ENCODE data around the gene XRN2. TPM values are rescaled to one million over a fixed set of nuclear protein-coding genes. Genes with fewer than 3 reads are reported as not detected.

XRN2 gene
- total and polyA plus RNA-seq, 2 donors from 2014 or later, result 22.6 to 60.9 TPM

DNA sequence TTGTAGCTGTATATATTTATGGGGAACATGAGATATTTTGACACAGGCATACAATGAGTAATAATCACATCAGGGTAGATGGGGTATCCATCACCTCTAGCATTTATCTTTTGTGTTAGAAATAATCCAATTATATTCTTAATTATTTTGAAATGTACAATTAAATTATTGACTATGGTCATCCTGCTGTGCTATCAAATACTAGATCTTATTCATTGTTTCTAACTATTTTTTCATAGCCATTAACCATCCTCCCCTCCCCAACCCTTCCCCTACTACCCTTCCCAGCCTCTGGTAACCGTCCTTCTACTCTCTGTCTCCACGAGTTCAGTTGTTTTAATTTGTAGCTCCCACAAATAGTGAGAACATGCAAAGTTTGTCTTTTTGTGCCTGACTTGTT lies 65.7 kb downstream of the XRN2 start:
- H3K9me3 ChIP-seq (ENCODE audit: control insufficient read depth in 2 of 3, insufficient read depth in 1 of 3, low read length in 3 of 3), result no peaks in the 10 kb centered on the region
- TF ChIP-seq, protein P1, sequence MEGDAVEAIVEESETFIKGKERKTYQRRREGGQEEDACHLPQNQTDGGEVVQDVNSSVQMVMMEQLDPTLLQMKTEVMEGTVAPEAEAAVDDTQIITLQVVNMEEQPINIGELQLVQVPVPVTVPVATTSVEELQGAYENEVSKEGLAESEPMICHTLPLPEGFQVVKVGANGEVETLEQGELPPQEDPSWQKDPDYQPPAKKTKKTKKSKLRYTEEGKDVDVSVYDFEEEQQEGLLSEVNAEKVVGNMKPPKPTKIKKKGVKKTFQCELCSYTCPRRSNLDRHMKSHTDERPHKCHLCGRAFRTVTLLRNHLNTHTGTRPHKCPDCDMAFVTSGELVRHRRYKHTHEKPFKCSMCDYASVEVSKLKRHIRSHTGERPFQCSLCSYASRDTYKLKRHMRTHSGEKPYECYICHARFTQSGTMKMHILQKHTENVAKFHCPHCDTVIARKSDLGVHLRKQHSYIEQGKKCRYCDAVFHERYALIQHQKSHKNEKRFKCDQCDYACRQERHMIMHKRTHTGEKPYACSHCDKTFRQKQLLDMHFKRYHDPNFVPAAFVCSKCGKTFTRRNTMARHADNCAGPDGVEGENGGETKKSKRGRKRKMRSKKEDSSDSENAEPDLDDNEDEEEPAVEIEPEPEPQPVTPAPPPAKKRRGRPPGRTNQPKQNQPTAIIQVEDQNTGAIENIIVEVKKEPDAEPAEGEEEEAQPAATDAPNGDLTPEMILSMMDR (IDR thresholded peaks at IDR 0.05; ENCODE audit: borderline replicate concordance, extremely low read depth, insufficient read depth), result no peak
- H3K36me3 ChIP-seq (ENCODE audit: control insufficient read depth in 2 of 3, insufficient read depth in 3 of 3, low read length in 3 of 3), result peaks cover 0 to 5% (median 5%) of the 10 kb centered on the region in 3 donors

DNA sequence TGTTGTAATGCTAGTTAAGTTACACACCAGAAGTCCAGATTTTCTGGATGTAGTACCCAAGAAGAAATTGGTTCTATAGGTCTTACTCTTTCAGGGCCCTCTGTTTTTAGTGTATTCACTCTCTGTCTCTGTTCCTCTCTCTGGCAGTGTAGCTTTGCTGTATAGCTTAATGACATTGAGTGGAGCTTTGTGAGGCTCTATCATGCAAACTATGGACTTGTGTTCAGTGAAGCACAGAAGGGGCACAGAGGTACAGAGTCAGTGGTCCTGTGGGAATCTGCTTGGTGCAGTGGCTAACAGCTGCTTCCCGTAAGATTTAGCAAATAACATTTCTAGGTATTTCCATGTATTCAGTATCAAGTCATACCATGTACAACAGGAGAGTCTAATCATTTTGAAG lies 68.1 kb downstream of the XRN2 start:
- Histone ChIP-seq H3K9me3 (ENCODE audit: control insufficient read depth in 2 of 3, insufficient read depth in 1 of 3, low read length in 3 of 3) (no peaks in the 10 kb centered on the region), H3K27me3 (ENCODE audit: control insufficient read depth, insufficient read depth, low read length) (no peaks in the 10 kb centered on the region), H3K36me3 (ENCODE audit: control insufficient read depth in 2 of 3, insufficient read depth in 3 of 3, low read length in 3 of 3) (peaks cover 0 to 5% (median 4%) of the 10 kb centered on the region in 3 donors), H3K4me3 (ENCODE audit: low read length in 3 of 3) (no peak overlapping the region), H3K9ac (ENCODE audit: low read length in 3 of 3) (no peak overlapping the region), H3K4me1 (ENCODE audit: control insufficient read depth in 2 of 3, insufficient read depth in 2 of 3, low read depth in 1 of 3, low read length in 3 of 3) (no peaks in the 10 kb centered on the region), H3K27ac (ENCODE audit: low read depth in 2 of 2, low read length in 2 of 2) (no peak overlapping the region)
- no peak for DNase-seq
- intact Hi-C loops (cut with DNase I), result no loop called here
- no peak for FAIRE-seq
- TF ChIP-seq, protein P1 (IDR thresholded peaks at IDR 0.05; ENCODE audit: borderline replicate concordance, extremely low read depth, insufficient read depth), result no peak

More for the DNA sequence above, 65.7 kb downstream of the XRN2 start:
- no peak for DNase-seq
- no peak overlapping the region for H3K27ac ChIP-seq (ENCODE audit: low read depth in 2 of 2, low read length in 2 of 2)
- no peak overlapping the region for H3K9ac ChIP-seq (ENCODE audit: low read length in 3 of 3)
- H3K4me3 ChIP-seq (ENCODE audit: low read length in 3 of 3), result no peak overlapping the region
- FAIRE-seq, result no peak
- intact Hi-C loops (cut with DNase I), result no loop called here
- H3K4me1 ChIP-seq (ENCODE audit: control insufficient read depth in 2 of 3, insufficient read depth in 2 of 3, low read depth in 1 of 3, low read length in 3 of 3), result no peaks in the 10 kb centered on the region
- H3K27me3 ChIP-seq (ENCODE audit: control insufficient read depth, insufficient read depth, low read length), result no peaks in the 10 kb centered on the region

DNA sequence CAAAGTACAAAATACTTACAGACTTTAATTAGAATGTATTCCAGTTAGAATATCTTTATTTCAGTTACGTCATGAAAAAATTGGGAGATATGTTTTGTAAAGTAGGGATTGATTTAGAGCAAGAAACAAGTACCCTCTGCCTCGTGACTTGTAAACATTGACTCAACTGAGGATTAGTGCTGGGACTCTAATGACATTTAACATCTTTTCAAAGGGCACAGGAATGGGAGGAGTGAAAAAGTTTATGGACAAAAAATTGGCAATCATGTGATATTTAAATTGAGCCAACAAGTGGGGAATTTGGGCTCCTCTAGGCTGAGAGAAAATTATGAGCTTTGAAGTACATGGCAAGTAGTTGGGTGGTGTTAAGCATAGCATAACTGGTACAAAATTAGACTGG lies 68.9 kb downstream of the XRN2 start:
- no peak for FAIRE-seq
- DNase-seq, result no peak
- Histone ChIP-seq H3K9me3 (ENCODE audit: control insufficient read depth in 2 of 3, insufficient read depth in 1 of 3, low read length in 3 of 3) (no peaks in the 10 kb centered on the region), H3K27me3 (ENCODE audit: control insufficient read depth, insufficient read depth, low read length) (no peaks in the 10 kb centered on the region), H3K27ac (ENCODE audit: low read depth in 2 of 2, low read length in 2 of 2) (no peak overlapping the region), H3K4me1 (ENCODE audit: control insufficient read depth in 2 of 3, insufficient read depth in 2 of 3, low read depth in 1 of 3, low read length in 3 of 3) (no peaks in the 10 kb centered on the region), H3K36me3 (ENCODE audit: control insufficient read depth in 2 of 3, insufficient read depth in 3 of 3, low read length in 3 of 3) (peaks cover 0 to 5% (median 4%) of the 10 kb centered on the region in 3 donors), H3K4me3 (ENCODE audit: low read length in 3 of 3) (no peak overlapping the region), H3K9ac (ENCODE audit: low read length in 3 of 3) (no peak overlapping the region)
- intact Hi-C loops (cut with DNase I), result no loop called here
- TF ChIP-seq, protein P1 (IDR thresholded peaks at IDR 0.05; ENCODE audit: borderline replicate concordance, extremely low read depth, insufficient read depth), result no peak

DNA sequence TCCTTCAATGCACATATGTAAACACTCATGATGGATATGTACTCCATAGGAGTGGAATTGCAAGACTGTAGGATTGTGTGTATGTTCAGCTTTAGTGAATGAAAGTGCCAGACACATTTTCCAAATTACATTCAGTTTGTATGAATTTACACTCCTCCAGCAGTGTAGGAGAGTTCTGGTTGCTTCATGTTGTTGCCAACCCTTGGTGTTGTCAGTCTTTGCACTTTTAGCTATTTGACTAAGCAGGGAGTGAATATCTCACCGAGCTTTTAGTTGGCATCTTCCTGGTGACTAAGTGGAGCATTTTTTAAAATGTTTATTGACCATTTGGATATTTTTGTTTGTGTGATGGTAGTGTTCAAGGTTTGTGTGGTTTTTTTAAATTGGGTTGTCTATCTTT lies 70.3 kb downstream of the XRN2 start:
- intact Hi-C loops (cut with DNase I), result no loop called here
- no peak for DNase-seq
- H3K27ac ChIP-seq (ENCODE audit: low read depth in 2 of 2, low read length in 2 of 2), result no peak overlapping the region
- peaks cover 4 to 6% (median 5%) of the 10 kb centered on the region in 3 donors for H3K36me3 ChIP-seq (ENCODE audit: control insufficient read depth in 2 of 3, insufficient read depth in 3 of 3, low read length in 3 of 3)
- no peaks in the 10 kb centered on the region for H3K27me3 ChIP-seq (ENCODE audit: control insufficient read depth, insufficient read depth, low read length)
- TF ChIP-seq, protein P1 (IDR thresholded peaks at IDR 0.05; ENCODE audit: borderline replicate concordance, extremely low read depth, insufficient read depth), result no peak
- no peak for FAIRE-seq
- no peak overlapping the region for H3K4me3 ChIP-seq (ENCODE audit: low read length in 3 of 3)
- H3K9me3 ChIP-seq (ENCODE audit: control insufficient read depth in 2 of 3, insufficient read depth in 1 of 3, low read length in 3 of 3), result no peaks in the 10 kb centered on the region
- no peak overlapping the region for H3K9ac ChIP-seq (ENCODE audit: low read length in 3 of 3)
- no peaks in the 10 kb centered on the region for H3K4me1 ChIP-seq (ENCODE audit: control insufficient read depth in 2 of 3, insufficient read depth in 2 of 3, low read depth in 1 of 3, low read length in 3 of 3)
